Left ventricle myocardium superior (tissue), 1 donor: ENCODE measurements around the gene PLPP1. TPM values are rescaled to one million over a fixed set of nuclear protein-coding genes. Genes with fewer than 3 reads are reported as not detected.
"Not testable (repeated sequence)": the region's sequence is repeated elsewhere in the genome, so short reads cannot be mapped to it uniquely, and the experiment has no call there.

ENCODE experiments used
- ATAC-seq: fragments of 200-7000 bp; cut with Tn5 transposase; one replicate; pipeline ENCODE4 v1.9.1; 2020; ENCODE audit warnings: mild to moderate bottlenecking, moderate library complexity
- DNase-seq: peaks from one replicate; pipeline ENCODE4 v3.0.0-alpha.2; 2020
- intact Hi-C: fragments of 100-400 bp; cut with micrococcal nuclease; formaldehyde crosslinking; loops from one replicate; pipeline ENCODE4 v1.11.0; 2022
- total RNA-seq: library from RNA; stranded (reverse); fragmentation: NEBNext Ultra II Directional; extraction: Animal tissue kit (Norgen Biotek cat#: 25700); gene quantifications from one replicate; pipeline ENCODE4 v1.2.1, GENCODE V29; 2021
- donor health status: DM: no; HTN: yes; CAD: no; lungs with severe emphysema.

PLPP1 gene
- total RNA-seq, 1 donor from 2014 or later: 75.7 TPM

GRCh38 chr5:55551358-55551757 lies 16.6 kb upstream of the PLPP1 start:
- no peak for ATAC-seq
- no peak for DNase-seq
- intact Hi-C loops: no loop called here

DNA sequence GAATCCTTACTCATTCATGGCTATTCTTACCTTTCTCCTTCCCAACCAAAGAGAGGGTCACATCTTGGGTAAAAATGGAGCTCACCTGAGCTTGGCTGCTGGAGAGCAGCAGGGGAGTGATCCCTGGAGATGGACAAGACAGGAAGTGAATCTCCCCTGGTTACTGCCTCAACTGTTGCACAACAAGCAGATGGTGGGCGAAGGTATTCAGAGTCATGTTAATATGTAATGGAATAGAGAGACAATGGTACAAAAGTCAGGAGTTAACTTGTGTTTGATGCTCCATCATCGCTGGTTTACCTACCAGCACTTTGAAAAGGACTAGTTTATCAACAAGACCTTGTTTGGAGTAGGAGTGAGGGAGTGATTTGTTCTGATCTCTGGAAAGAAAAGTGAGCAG lies 13.0 kb upstream of the PLPP1 start:
- ATAC-seq (no peak), DNase-seq (no peak)
- intact Hi-C loops: no loop called here

GRCh38 chr5:55546947-55547346 lies 12.2 kb upstream of the PLPP1 start:
- DNase-seq (no peak), ATAC-seq (no peak)
- intact Hi-C loops: no loop called here

- ATAC-seq (no peak), DNase-seq (no peak)
- intact Hi-C loops: no loop called here
Observed at GRCh38 chr5:55544341-55544740, 9.6 kb upstream of the PLPP1 start.

DNA sequence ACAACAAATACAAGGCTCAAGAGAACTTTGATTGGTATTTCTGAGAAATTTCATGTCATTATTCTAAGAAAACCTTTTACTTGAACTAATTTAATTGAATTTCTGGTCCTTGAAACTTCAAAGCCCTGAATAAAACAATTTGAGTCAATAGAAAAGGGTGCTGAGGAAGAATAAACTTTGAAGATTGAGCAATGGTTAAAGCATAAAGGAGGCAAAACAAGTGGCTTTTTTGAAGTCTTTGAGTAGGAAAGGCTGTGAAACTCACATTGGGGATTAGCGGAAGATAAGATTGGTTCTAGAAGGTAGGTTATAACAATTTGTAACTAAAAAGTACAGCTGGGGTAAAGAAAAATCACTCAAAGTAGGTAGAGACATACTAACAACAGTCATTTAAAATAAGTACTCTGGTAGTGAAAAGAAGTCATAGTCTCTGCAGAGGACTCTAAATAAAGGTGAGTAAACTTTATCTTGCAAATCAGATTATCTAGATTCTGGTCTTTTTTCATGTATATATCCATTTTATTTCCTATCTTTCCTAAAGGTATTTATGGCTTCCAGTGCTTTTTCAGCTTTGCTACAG lies 6.4 kb upstream of the PLPP1 start:
- intact Hi-C loops: no loop called here
- DNase-seq (no peak), ATAC-seq (no peak)

- intact Hi-C loops: no loop called here
- ATAC-seq: no peak
- DNase-seq: no peak
Observed at GRCh38 chr5:55540525-55540924, 5.8 kb upstream of the PLPP1 start.

DNA sequence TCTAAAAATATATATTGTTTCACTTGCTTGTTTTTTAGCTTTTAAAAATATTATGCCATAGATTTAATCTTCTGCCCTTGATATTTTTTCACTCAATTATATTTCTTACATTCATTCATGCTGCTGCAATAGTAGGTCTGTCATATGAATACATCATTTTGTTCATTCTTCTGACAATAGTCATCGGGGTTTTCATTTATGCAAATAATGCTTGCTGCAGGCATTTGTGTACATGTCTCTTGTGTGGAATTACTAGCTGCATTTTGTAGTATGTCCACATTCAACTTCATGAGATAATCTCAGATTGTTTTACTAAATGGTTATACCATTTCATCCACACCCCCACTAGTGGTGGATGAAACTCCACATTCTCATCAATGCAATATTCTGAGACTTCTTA lies 5.3 kb upstream of the PLPP1 start:
- DNase-seq: no peak

DNA sequence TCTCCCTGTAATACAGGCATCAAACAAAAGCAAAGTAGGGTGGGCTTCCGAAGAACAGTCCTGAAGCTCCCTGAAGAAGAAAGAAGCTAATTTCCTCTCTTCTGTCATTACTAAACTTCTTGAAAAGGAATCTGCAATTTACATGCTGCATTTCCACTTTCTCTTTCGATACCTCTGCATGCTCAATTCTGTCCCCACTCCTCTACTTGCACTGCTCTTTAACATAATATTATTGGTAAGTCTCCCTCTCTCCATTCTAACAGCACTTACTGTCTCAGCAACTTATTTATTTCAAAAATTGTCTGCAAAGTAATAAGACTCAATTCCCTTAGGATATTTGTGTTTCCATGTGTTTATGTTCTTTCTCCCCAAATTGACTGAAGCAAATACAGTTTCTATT lies 3.9 kb upstream of the PLPP1 start:
- DNase-seq: no peak
- intact Hi-C loops: no loop called here
- no peak for ATAC-seq

More for the DNA sequence above, 5.3 kb upstream of the PLPP1 start:
- intact Hi-C loops: no loop called here
- ATAC-seq: no peak

- intact Hi-C loops, DNase-seq, ATAC-seq: not testable (repeated sequence)
Observed at GRCh38 chr5:55537315-55537714, 2.6 kb upstream of the PLPP1 start.

DNA sequence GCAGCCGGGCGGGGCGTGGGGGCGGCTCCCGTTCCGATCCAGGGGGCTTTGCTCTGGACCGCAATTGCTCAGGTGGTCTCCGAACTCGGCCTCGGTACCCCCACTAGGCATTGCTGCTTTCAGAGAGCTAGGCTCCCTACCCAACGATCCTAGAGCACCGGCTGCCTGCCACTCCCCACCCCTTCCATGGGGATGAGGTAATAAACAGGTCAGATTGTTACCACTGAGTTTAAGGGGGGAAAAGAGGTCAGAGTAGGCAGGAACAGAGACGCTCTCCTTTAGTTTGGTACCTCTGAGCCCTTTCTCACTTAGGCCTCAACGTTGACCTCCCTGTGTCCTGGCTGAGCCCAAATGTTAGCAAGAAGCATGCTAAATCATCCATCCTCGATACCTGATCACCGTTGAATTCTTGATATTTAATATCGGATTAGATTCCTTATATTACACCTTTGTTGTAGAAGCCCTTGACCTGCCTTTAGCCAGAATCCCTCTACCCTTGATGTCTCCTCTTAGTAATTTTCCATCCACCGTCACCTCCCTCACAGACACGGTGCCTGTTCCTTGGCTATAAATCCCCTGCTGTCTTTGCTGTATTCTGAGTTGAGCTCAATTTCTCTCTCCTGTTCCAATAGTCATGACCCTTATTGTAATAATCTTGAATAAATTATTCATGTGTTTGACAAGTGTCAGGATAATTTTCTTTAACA lies 588 bp upstream of the PLPP1 start:
- intact Hi-C loops: no loop called here
- ATAC-seq: peak; percentile 30
- no peak for DNase-seq

- ATAC-seq (peak; percentile 64), DNase-seq (no peak)
- intact Hi-C loops: no loop called here
Observed at GRCh38 chr5:55533521-55534435, 986 bp downstream of the PLPP1 start.

GRCh38 chr5:55530669-55531068 lies 4.1 kb downstream of the PLPP1 start:
- intact Hi-C loops: no loop called here
- DNase-seq (peak; percentile 54), ATAC-seq (no peak)

GRCh38 chr5:55524816-55525215 lies 9.9 kb downstream of the PLPP1 start:
- intact Hi-C loops: no loop called here
- no peak for ATAC-seq
- no peak for DNase-seq

- DNase-seq (no peak), ATAC-seq (no peak)
- intact Hi-C loops: no loop called here
Observed at GRCh38 chr5:55523293-55523692, 11.5 kb downstream of the PLPP1 start.

GRCh38 chr5:55521881-55522280 lies 12.9 kb downstream of the PLPP1 start:
- intact Hi-C loops: no loop called here
- DNase-seq (no peak), ATAC-seq (peak; percentile 21)

DNA sequence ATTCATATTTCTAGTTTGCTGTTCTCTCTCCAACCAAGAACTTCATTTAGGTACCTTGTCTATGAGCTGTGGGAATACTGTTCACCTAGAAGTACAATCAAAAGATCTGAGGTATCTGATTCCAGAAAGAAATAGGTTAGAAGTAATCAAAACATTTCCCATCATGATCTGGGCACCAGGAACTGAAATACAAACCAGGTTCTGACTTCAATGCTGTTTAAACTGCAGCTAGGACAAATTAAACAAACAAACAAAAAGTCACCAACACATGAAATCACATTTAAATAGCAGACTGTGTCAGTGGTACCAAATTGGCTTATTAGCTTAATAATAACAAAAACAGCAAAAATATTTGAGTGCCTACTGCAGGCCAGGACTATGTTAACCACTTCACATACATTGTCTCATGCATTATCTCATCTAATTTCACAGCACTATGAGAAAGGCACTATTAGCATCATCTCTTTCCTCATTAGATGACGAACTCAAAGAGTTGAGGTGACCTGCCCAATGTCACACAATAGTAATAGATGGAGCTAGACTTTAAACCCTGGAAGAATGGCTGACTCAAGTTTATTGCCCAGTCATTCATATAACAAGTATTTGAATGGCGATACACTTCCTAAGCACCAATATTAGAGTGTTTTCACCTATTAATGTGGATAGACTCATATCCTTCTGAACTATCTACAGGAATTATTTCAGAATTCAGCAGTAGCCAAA lies 14.5 kb downstream of the PLPP1 start:
- no peak for DNase-seq
- intact Hi-C loops: no loop called here
- no peak for ATAC-seq

DNA sequence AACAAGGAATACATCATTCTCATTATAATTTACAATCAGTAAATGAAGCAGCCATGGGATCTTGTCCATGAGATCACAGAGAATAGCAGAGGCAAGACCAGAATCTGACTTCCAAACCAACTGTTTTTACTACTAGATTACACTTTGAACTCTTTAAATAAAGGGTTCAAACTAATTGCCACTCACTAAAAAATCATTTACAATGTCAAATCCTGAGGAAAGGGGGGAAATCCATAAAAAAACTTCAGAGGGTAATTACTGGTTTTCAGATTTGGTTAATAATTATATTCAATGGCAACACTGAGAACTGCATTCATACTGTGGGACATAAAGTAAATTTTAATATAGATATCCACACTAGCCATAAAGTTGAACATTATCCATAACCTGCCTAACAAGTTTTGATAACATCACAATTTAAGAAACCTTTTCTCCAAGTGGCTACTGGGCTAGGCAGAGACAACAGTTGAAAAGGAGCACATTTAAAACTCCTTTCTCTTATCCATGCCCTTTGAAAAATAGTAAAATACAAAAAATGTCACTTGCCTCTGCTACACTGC lies 15.9 kb downstream of the PLPP1 start:
- DNase-seq (no peak), ATAC-seq (no peak)
- intact Hi-C loops: no loop called here

- ATAC-seq (no peak), DNase-seq (no peak)
- intact Hi-C loops: no loop called here
Observed at GRCh38 chr5:55517804-55518203, 17.0 kb downstream of the PLPP1 start.

DNA sequence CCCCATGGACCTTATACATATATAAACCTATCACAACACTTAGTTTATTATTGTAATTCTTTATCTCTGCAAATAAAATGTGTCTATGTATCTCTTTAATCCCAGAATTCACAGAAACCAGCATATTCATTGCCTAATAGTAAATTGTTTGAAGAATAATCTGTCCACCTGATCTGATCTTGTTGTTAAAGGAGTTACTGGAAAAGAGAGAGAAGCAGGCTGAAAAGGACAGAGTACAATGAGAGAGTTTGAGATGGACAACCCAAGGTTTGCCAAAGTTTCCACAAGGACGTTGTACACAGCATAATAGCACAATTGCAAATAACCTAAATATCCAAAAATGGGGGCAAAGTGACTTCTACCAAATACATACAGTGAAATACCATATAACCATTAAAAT lies 23.8 kb downstream of the PLPP1 start:
- ATAC-seq (no peak), DNase-seq (no peak)
- intact Hi-C loops: no loop called here
